ENCODE data around the gene CHDH. TPM values are rescaled to one million over a fixed set of nuclear protein-coding genes. Genes with fewer than 3 reads are reported as not detected.

Gene CHDH
- total RNA-seq, 2 donors from 2014 or later, result 1.1 TPM

DNA sequence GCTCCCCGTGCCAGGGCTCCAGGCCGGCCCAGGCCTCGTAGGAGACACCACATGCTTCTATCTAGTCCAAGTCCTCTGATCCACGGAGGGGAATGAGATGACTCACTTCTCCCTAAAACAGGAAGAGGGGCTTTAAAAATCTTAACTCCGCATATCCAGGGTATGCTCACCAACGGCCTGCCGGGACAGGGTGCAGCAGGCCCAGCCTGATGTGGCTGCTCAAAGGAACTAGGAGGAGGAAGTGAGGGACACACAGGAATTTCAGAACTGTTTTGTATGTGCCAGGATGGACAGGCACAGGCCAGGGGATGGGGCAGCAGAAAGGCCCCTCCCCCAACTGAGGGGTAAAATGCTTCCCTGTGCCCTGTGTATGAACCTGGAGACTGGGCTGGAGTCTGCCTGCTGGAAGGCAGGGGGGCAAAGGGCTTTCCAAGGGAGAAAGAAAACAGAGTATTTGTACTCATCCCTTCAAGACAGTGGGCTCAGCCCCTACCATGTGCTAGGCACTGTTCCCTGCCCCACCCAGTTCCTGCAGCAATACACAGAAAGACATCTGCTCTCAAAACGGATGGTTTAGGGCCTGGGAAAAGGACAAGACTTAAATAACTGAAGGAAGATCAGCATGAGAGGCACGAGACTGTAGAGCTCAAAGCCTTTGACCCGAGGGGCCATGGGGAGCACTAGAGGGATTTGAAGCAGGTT lies 22.1 kb downstream of the CHDH start:
- Mint-ChIP-seq H3K4me3 (no peak overlapping the region), H3K27ac (no peak overlapping the region), H3K27me3 (no peaks in the 10 kb centered on the region), H3K36me3 (ENCODE audit: low read depth) (no peaks in the 10 kb centered on the region), H3K4me1 (no peaks in the 10 kb centered on the region), H3K9me3 (no peaks in the 10 kb centered on the region)
- no peak for ATAC-seq (replicated peaks)

DNA sequence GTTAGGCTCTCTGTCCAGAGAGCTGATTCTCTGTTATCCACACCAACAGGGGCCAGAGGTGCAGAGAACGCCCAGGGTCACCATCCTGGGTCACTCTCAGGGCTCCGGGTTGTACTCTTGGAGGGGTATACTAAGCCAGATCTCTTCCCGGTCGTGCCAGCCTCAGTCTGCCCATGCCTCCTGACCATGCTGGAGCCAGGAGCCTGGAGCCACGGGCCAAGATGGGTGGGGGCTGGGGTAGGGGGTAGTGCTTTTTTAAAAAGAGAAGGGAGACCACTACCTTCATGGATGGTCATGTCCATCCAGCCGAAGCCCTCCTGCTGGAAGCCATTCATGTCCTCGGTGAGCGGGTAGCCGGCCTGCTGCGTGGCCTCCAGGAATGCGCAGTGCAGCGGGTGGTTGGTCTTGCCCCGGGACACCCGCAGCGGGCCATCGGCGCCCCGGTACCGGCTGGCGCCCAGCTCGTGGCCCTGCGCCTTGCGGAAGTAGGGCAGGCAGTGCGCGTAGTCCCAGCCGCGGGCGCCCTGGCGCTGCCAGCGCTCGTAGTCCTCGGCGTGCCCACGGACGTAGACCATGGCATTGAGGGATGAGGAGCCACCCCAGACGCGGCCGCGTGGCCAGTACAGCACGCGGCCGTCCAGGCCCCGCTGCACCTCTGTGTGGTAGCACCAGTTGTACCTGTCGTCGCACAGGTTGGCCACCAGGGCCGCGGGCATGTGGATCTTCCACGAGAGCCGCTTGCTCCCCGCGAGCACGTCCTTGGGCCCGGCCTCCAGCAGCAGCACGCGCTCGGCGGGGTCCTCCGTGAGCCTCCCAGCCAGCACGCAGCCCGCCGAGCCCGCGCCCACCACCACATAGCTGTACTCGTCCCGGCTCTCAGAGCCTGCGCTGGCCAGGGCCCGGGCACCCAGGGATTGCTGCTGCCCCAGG lies 22.9 kb downstream of the CHDH start:
- Mint-ChIP-seq H3K27me3 (no peaks in the 10 kb centered on the region), H3K4me3 (no peak overlapping the region), H3K4me1 (no peaks in the 10 kb centered on the region), H3K27ac (no peak overlapping the region), H3K36me3 (ENCODE audit: low read depth) (no peaks in the 10 kb centered on the region), H3K9me3 (no peaks in the 10 kb centered on the region)
- no peak for ATAC-seq (replicated peaks)

DNA sequence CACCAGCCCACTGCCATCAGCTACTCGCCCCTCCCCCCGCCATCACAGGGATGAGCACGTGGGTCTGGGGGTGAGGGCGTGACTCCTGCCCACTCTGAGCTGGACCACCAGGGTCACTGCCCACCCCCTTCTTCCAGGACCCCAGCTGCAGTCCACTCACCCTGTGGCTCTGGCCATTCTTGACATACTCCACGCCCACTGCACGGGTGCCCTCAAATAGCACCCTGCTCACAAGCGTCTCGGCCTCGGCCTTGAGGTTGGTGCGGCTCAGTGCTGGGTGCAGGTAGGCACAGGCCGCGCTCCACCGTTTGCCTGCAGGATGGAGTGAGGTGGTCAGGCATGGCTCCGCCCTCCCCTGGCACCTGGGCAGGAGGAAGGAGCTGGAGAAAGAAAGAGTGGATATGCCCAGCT lies 23.9 kb downstream of the CHDH start:
- H3K9me3 Mint-ChIP-seq, result no peaks in the 10 kb centered on the region
- H3K4me1 Mint-ChIP-seq, result no peaks in the 10 kb centered on the region
- no peak for ATAC-seq (replicated peaks)
- no peaks in the 10 kb centered on the region for H3K36me3 Mint-ChIP-seq (ENCODE audit: low read depth)
- no peaks in the 10 kb centered on the region for H3K27me3 Mint-ChIP-seq
- no peak overlapping the region for H3K27ac Mint-ChIP-seq
- no peak overlapping the region for H3K4me3 Mint-ChIP-seq

DNA sequence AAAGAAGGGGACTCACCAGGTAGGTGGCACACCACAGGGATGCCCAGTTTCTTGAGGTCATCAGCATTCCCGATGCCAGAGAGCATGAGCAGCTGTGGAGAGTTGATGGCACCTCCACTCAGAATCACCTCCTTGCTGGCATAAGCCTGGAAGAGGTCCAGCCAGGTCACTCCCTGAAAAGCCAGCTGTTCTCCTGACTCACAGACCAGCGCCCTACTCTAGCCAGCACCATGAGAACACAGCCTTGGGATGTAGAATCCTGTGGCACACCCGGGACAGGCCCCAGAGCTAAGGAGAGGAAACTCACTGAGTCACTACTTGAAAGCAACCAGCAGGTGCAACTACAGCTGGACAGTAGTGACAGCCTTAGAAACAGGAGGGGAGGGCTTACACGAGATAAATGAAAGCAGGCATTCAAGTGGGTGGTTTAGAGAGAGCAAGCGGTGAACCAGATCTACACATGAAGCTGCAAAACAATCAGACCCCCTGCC lies 24.5 kb downstream of the CHDH start:
- Mint-ChIP-seq H3K4me3 (no peak overlapping the region), H3K4me1 (no peaks in the 10 kb centered on the region), H3K27me3 (no peaks in the 10 kb centered on the region), H3K27ac (no peak overlapping the region), H3K9me3 (no peaks in the 10 kb centered on the region), H3K36me3 (ENCODE audit: low read depth) (no peaks in the 10 kb centered on the region)
- ATAC-seq (replicated peaks), result no peak

DNA sequence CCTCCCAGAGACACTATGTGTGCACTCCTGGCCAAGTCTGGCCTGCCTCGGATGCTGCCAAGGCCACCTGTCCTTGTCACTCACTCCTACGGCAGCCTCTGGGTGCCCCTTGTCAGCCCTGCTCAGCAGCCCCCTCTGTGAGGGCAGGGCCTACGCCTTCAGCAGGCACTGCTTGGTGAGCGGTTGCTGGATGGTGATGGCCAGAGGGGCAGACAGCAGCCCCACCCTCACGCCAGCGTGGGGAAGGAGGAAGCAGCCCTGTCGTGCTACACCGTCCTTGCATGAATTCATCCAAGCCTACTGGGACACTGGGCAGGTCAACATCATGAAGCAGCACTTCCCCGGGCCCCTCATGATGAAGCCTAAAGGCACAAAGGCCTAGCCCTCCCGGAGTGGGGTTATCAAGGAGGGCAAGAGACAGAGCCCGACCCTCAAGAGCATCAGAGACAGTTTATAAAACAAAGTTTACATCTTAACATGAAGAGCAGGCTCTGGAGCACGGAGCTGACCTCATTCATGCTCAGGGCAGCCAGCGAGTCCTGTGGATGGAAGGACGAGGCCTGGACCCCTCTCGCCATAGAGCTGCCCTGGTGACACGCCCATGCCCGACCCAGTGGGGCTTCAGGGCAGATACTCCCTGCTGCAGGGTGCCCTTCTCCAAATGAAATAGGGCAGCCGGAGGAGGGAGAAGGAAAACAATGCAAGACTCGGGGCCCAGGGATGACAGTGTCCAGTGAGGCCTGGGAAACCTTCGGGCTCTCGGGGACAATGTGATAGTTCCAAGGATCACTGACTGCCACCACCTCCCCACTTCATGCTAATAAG lies 25.3 kb downstream of the CHDH start:
- Mint-ChIP-seq H3K9me3 (no peaks in the 10 kb centered on the region), H3K4me3 (no peak overlapping the region), H3K27me3 (no peaks in the 10 kb centered on the region), H3K36me3 (ENCODE audit: low read depth) (no peaks in the 10 kb centered on the region), H3K4me1 (no peaks in the 10 kb centered on the region), H3K27ac (no peak overlapping the region)
- no peak for ATAC-seq (replicated peaks)

DNA sequence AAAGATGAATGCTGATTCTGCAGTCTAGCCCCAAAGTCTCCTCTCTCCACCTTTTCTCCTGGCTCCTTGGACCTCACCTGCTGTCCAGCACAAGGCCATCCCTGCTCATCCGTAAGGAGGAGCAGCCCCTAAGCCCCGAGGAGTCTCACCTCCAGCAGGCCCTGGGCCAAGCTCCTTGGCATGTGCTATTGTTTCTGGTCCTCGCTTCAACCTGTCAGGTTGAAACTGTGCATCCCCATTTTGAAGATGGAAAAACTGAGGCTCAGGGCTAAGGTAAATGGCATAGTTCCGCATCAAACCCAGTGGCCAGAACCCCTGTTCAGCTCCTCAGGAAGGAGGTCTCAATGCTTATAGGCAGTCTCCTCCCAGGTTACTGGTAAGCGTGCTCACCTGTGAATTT lies 26.1 kb downstream of the CHDH start:
- Mint-ChIP-seq H3K4me1 (no peaks in the 10 kb centered on the region), H3K27me3 (no peaks in the 10 kb centered on the region), H3K4me3 (no peak overlapping the region), H3K36me3 (ENCODE audit: low read depth) (no peaks in the 10 kb centered on the region), H3K27ac (no peak overlapping the region), H3K9me3 (no peaks in the 10 kb centered on the region)
- no peak for ATAC-seq (replicated peaks)

DNA sequence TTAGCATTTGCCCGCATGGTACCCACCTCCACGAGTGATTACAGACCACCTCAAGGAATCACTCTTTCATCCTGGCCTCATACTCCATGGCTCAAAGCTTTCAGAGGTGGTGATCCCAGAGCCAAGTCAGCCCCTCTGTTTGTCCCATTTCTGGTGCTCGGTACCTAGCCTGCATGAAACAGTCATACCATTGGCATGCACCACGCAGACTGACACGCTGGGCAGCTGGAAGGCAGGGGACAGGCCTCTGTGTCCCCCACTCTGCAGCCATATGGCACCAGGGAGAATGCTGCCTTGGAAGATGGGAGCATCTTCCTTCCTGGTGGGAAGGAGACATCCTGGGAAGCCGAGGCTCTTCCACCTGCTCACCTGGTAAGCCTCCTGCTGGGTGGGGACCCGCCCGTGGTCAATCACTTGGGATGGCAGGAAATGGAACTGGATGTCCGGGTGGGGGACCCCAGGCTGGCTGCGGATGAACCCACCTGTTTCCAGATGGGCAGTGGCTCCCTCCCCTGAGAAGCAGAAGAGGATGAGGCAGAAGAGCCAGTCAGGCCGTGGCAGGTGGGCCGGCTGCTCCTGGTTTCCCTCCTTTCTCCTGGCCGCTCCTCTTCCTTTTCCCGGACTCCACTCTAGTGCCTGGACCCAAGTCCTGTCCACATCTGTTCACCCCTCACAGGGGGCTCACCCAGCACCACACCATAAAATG lies 26.9 kb downstream of the CHDH start:
- Mint-ChIP-seq H3K4me3 (no peak overlapping the region), H3K27me3 (no peaks in the 10 kb centered on the region), H3K36me3 (ENCODE audit: low read depth) (no peaks in the 10 kb centered on the region), H3K4me1 (no peaks in the 10 kb centered on the region), H3K9me3 (no peaks in the 10 kb centered on the region), H3K27ac (no peak overlapping the region)
- no peak for ATAC-seq (replicated peaks)

DNA sequence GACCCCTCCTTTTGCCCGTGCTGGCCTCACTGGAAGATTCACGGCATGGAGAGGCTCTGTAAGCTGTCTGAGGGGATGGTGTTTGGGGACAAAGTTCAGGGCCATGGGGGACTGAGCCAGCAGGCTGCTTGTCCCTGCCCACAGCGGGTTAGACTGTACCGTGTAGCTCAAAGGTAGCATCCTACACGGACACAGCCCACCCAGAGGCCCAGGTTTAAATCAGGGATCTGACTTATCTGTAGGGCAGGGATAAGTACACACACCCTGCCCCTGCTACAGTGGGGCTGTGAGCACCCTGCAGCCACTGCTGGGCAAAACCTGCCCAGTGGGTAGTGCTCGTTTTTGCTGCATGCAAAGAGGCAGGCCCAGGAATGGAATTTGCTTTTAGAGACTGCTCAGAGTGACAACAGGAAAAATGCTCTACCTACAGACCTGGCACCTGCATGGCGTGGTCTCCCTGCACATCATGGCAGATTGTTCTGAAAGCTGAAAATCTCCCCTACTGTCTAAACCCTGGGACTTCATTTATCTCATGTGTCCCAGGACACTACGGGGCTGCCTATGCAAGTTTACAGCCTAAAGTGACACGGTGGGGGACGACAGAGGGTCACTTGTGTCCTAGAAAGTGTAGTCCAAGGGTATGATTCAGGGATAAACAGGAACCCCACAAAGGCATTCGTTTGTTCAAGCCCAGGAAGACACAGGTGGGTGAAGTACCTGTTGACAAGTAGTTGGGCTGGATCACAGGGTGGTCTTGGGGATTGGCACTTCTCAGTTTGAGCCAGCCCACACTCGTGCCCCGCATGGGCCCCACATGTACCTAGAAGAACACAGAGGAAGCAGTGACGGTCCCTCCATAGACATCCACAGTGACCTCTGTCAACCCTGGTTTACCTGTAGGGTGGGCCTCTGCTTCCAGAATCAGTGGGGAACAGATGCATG lies 27.7 kb downstream of the CHDH start:
- H3K4me1 Mint-ChIP-seq, result no peaks in the 10 kb centered on the region
- H3K27me3 Mint-ChIP-seq, result no peaks in the 10 kb centered on the region
- ATAC-seq (replicated peaks), result no peak
- no peaks in the 10 kb centered on the region for H3K36me3 Mint-ChIP-seq (ENCODE audit: low read depth)
- H3K4me3 Mint-ChIP-seq, result no peak overlapping the region
- H3K27ac Mint-ChIP-seq, result no peak overlapping the region
- no peaks in the 10 kb centered on the region for H3K9me3 Mint-ChIP-seq

DNA sequence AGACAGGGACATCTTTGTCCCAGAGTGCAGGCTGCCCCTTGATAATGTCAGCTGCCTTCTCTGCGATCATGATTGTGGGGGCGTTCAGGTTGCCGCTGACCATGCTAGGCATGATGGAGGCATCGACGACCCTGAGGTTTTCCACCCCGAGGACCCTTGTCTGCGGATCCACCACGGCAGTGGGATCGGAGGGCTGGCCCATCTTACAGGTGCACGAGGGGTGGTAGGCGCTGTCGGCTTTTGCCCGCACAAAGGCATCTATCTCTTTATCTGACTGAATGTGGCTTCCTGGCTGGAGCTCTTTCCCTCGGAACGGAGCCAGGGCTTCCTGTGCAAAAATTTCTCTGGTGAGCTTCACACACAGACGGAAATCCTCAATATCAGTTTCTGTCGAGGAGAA lies 28.4 kb downstream of the CHDH start:
- no peak for ATAC-seq (replicated peaks)
- H3K4me1 Mint-ChIP-seq, result no peaks in the 10 kb centered on the region
- no peaks in the 10 kb centered on the region for H3K9me3 Mint-ChIP-seq

DNA sequence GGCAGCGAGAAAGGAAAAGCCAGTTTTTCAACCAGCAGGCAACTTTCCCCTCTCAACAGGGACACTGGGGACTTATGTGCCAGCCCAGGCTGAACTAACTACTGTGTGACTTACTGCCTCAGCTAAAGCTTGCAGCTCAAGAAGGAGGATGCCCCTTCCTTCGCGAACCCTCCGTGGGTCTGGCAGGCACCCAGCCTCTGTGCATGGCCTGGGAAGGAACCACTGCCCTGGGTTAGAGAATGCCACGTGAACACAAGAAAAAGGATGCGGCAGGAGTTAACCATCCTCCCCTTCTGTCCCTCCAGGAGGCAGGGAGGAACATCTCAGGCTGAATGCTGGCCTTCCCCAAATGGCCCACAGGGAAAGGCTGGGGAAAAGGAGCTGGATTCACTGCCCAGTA lies 29.0 kb downstream of the CHDH start:
- Mint-ChIP-seq H3K4me1 (no peaks in the 10 kb centered on the region), H3K36me3 (ENCODE audit: low read depth) (no peaks in the 10 kb centered on the region), H3K27me3 (no peaks in the 10 kb centered on the region), H3K4me3 (no peak overlapping the region), H3K27ac (no peak overlapping the region), H3K9me3 (no peaks in the 10 kb centered on the region)
- no peak for ATAC-seq (replicated peaks)

More for the DNA sequence above, 28.4 kb downstream of the CHDH start:
- Mint-ChIP-seq H3K36me3 (ENCODE audit: low read depth) (no peaks in the 10 kb centered on the region), H3K27ac (no peak overlapping the region), H3K4me3 (no peak overlapping the region), H3K27me3 (no peaks in the 10 kb centered on the region)

DNA sequence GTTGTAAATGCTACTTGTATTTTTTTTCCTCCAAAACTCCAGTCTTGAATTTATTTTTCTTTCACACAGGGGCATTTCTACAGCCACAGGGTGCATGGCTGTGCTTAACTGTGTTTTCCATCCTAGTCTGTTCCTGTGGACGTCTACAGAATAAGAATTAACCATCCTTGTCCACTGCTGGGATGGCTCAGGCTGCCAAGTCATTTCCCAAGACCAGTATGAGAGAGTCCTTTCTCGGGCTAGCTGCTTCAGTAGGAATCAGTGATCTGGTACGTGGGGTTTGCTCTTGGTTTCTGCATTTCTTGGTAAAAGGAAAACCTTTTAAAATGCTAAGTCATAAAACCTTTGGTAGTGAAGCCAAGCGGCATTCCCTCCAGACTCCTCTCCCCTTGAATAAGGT lies 29.8 kb downstream of the CHDH start:
- Mint-ChIP-seq H3K4me3 (no peak overlapping the region), H3K27ac (no peak overlapping the region), H3K27me3 (no peaks in the 10 kb centered on the region), H3K4me1 (no peaks in the 10 kb centered on the region), H3K9me3 (no peaks in the 10 kb centered on the region), H3K36me3 (ENCODE audit: low read depth) (no peaks in the 10 kb centered on the region)
- ATAC-seq (replicated peaks), result no peak

DNA sequence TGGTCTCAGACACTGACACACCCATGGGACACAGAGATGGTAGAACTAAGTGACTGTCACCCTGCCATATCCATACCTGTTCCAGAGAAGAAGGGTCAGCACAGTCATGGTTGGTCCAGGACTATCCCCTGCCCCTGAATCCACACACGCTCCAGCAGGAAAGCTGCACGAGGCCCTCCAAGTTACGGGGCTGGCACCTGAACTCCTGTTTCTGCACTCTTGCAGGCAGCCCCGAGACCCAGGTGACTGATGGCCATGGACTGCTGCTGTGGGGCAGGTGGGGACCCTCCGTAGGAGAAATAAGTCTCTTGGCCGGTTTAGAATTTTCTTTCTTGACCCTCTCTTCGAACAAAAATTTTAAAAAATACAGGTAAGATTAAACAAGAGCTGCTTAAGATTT lies 30.6 kb downstream of the CHDH start:
- no peak for ATAC-seq (replicated peaks)
- H3K4me1 Mint-ChIP-seq, result no peaks in the 10 kb centered on the region
- no peak overlapping the region for H3K4me3 Mint-ChIP-seq
- no peaks in the 10 kb centered on the region for H3K9me3 Mint-ChIP-seq
- H3K27me3 Mint-ChIP-seq, result no peaks in the 10 kb centered on the region
- no peak overlapping the region for H3K27ac Mint-ChIP-seq
- no peaks in the 10 kb centered on the region for H3K36me3 Mint-ChIP-seq (ENCODE audit: low read depth)

DNA sequence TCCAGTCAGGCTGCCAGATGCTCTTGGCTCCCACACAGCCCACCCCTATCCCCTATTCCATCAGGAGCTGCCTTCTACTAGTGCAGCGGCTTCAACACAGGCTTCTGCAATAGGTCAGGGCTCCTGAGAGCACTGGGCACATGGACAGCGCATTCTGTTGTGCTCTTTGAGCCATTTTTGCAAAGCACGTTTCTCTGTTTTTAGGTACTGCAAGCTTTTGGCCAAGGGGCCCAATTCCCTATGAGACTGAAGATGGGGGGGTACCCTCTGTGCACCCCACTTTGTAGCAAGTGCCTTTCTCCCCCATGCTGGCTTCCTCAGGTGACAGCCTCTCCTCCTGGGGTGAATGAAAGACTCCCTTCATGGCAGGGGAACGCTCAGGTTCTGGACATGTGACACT lies 31.2 kb downstream of the CHDH start:
- H3K4me1 Mint-ChIP-seq, result no peaks in the 10 kb centered on the region
- no peak overlapping the region for H3K4me3 Mint-ChIP-seq
- no peak for ATAC-seq (replicated peaks)
- H3K9me3 Mint-ChIP-seq, result no peaks in the 10 kb centered on the region
- H3K27ac Mint-ChIP-seq, result no peak overlapping the region
- H3K27me3 Mint-ChIP-seq, result no peaks in the 10 kb centered on the region
- no peaks in the 10 kb centered on the region for H3K36me3 Mint-ChIP-seq (ENCODE audit: low read depth)

All from activated T-helper 17 cell treated with anti-CD3 and anti-CD28 coated beads, Interleukin-2, amount 50 U/mL, for 72 hours (primary cell).